HG02678 (cell line): ENCODE data around the gene DCLK1.
"Not testable (repeated sequence)": the region's sequence is repeated elsewhere in the genome, so short reads cannot be mapped to it uniquely, and the experiment has no call there.

Experiments used
- ATAC-seq: cut with Tn5 transposase; IDR thresholded peaks from one replicate; pipeline ENCODE4 v1.9.1; 2021; ENCODE audit warnings: mild to moderate bottlenecking, moderate library complexity; ENCODE audit not compliant: unreplicated experiment

DCLK1 gene

GRCh38 chr13:35988648-35989081, 142.5 kb downstream of the DCLK1 start:
- no peak for ATAC-seq

GRCh38 chr13:35987572-35988513, 143.3 kb downstream of the DCLK1 start:
- no peak for ATAC-seq

- ATAC-seq: no peak
These were observed 146.3 kb downstream of the DCLK1 start for GRCh38 chr13:35984776-35985453.

- no peak for ATAC-seq
These were observed 146.9 kb downstream of the DCLK1 start for GRCh38 chr13:35984287-35984686.

- not testable (repeated sequence) for ATAC-seq
These were observed 147.5 kb downstream of the DCLK1 start for GRCh38 chr13:35983703-35984102.

GRCh38 chr13:35983206-35983605, 148.0 kb downstream of the DCLK1 start:
- no peak for ATAC-seq

- ATAC-seq: no peak
These were observed 151.7 kb downstream of the DCLK1 start for GRCh38 chr13:35979361-35979951.

GRCh38 chr13:35978607-35979316, 152.4 kb downstream of the DCLK1 start:
- no peak for ATAC-seq

GRCh38 chr13:35977060-35977459, 154.1 kb downstream of the DCLK1 start:
- ATAC-seq: no peak

GRCh38 chr13:35976126-35976525, 155.1 kb downstream of the DCLK1 start:
- no peak for ATAC-seq

- ATAC-seq: not testable (repeated sequence)
These were observed 164.2 kb downstream of the DCLK1 start for GRCh38 chr13:35966951-35967350.

GRCh38 chr13:35966024-35966423, 165.2 kb downstream of the DCLK1 start:
- no peak for ATAC-seq

- no peak for ATAC-seq
These were observed 165.8 kb downstream of the DCLK1 start for GRCh38 chr13:35965226-35965927.

GRCh38 chr13:35964863-35965180, 166.4 kb downstream of the DCLK1 start:
- no peak for ATAC-seq

- no peak for ATAC-seq
These were observed 166.9 kb downstream of the DCLK1 start for GRCh38 chr13:35964011-35964862.

- no peak for ATAC-seq
These were observed 169.5 kb downstream of the DCLK1 start for GRCh38 chr13:35961461-35962220.

GRCh38 chr13:35961002-35961401, 170.2 kb downstream of the DCLK1 start:
- no peak for ATAC-seq

- ATAC-seq: no peak
These were observed 173.2 kb downstream of the DCLK1 start for GRCh38 chr13:35957996-35958395.

GRCh38 chr13:35957241-35957731, 173.9 kb downstream of the DCLK1 start:
- no peak for ATAC-seq
